Measurements from ENCODE around the gene RTP3. TPM values are rescaled to one million over a fixed set of nuclear protein-coding genes. Genes with fewer than 3 reads are reported as not detected.

The RTP3 gene
- total RNA-seq, 2 experiments from 2014 or later = not detected

Other genes starting within 250 kb of the RTP3 start
- 10 to 100 TPM; 37.9 to 80.1 TPM for gene CCR2, start 143.9 kb upstream of the RTP3 start, total RNA-seq
- gene CCR5, start 127.0 kb upstream of the RTP3 start, total RNA-seq = 10 to 100 TPM; 87.0 to 99.8 TPM
- 10 to 100 TPM in 1 of 2 experiments, 1 to 10 TPM in 1; 10.0 to 11.9 TPM for gene CCRL2, start 90.7 kb upstream of the RTP3 start, total RNA-seq
- gene LTF, start 33.1 kb upstream of the RTP3 start, total RNA-seq = not detected
- gene LRRC2, start 68.3 kb downstream of the RTP3 start, total RNA-seq = under 1 TPM in 1 of 2 experiments, not detected in 1; 0.07 TPM
- gene FAM240A, start 114.5 kb downstream of the RTP3 start, total RNA-seq = not detected
- under 1 TPM; 0.09 to 0.58 TPM for gene ALS2CL, start 195.7 kb downstream of the RTP3 start, total RNA-seq
- gene TMIE, start 203.4 kb downstream of the RTP3 start, total RNA-seq = not detected
- not detected for gene PRSS50, start 219.9 kb downstream of the RTP3 start, total RNA-seq